ENCODE results near the gene S100B.

The S100B gene

DNA sequence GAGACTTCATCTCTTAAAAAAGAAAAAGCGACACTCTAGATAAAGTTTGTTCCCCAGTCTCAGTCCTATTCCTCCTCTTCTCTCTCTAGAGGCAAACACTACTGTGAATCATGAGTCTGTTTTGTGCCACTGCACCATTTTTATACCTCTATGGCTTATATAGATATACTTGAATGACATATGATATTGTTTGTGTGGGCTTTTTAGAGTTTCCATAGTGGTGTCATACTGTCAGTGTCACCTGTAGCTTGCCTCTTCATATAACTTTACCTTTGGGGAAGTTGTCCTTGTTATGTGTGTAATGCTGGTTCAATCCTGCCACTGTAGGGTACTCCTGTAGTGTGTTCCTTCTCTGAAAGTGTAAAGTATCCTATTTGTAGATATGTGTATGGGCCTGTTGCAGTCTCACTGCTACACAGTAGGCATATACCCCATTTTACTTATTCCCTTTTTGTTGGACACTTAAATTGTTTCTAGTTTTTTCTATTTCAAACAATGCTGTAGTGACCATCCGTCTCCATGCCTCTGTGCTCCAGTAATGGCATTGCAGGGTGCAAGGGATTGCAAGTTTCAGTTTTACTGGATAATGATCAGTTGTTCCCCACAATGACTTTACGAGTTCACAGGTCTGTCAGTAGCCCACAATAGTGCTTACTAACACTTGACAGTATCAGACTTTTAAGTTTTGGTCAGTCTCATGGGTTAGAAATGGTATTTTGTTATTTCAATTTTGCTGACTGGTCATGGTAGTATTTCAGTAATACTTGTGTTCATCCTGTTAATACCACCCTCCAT lies 33.3 kb upstream of the S100B start:
- peak overlapping the region; percentile 61 to 98 (median 75) for H3K4me3 Mint-ChIP-seq
- H3K27me3 Mint-ChIP-seq (ENCODE audit: low read depth) = no peaks in the 10 kb centered on the region
- peaks cover 43% of the 10 kb centered on the region for H3K36me3 Mint-ChIP-seq (ENCODE audit: low read depth)
- H3K4me1 Mint-ChIP-seq = peaks cover 44% of the 10 kb centered on the region
- peak overlapping the region in 1 of 3 experiments; percentile 43 for H3K27ac Mint-ChIP-seq
- no peak for TF ChIP-seq CTCF (IDR thresholded peaks at IDR 0.05; ENCODE audit: unreplicated experiment in 3 of 3)
- no peaks in the 10 kb centered on the region for H3K9me3 Mint-ChIP-seq

- Mint-ChIP-seq H3K36me3 (ENCODE audit: low read depth) (peaks cover 37% of the 10 kb centered on the region), H3K4me1 (peaks cover 44% of the 10 kb centered on the region), H3K9me3 (no peaks in the 10 kb centered on the region), H3K27ac (peak overlapping the region; percentile 30 to 100 (median 100)), H3K4me3 (peak overlapping the region; percentile 98), H3K27me3 (ENCODE audit: low read depth) (no peaks in the 10 kb centered on the region)
- TF ChIP-seq CTCF (IDR thresholded peaks at IDR 0.05; ENCODE audit: unreplicated experiment in 3 of 3) = no peak
Measured at GRCh38 chr21:46636550-46637285, 31.8 kb upstream of the S100B start.

- TF ChIP-seq CTCF (IDR thresholded peaks at IDR 0.05; ENCODE audit: unreplicated experiment in 3 of 3) = no peak
- H3K4me1 Mint-ChIP-seq = peaks cover 44% of the 10 kb centered on the region
- peaks cover 31% of the 10 kb centered on the region for H3K36me3 Mint-ChIP-seq (ENCODE audit: low read depth)
- H3K4me3 Mint-ChIP-seq = peak overlapping the region; percentile 98
- H3K27me3 Mint-ChIP-seq (ENCODE audit: low read depth) = no peaks in the 10 kb centered on the region
- H3K9me3 Mint-ChIP-seq = peaks cover 2% of the 10 kb centered on the region
- peak overlapping the region; percentile 100 for H3K27ac Mint-ChIP-seq
Measured at GRCh38 chr21:46636181-46636512, 31.3 kb upstream of the S100B start.

GRCh38 chr21:46635324-46636180 lies 30.7 kb upstream of the S100B start, which contains the start of gene PRMT2:
PRMT2 (plus strand) TSS chr21:46635674; CDS start chr21:46636952, 1,278 bp downstream.
- H3K4me1 Mint-ChIP-seq = peaks cover 44% of the 10 kb centered on the region
- peak within 1 kb of the TSS; percentile 98 for H3K4me3 Mint-ChIP-seq
- peaks cover 25% of the 10 kb centered on the region for H3K36me3 Mint-ChIP-seq (ENCODE audit: low read depth)
- TF ChIP-seq CTCF (IDR thresholded peaks at IDR 0.05; ENCODE audit: unreplicated experiment in 3 of 3) = no peak
- H3K27ac Mint-ChIP-seq = peak within 1 kb of the TSS; percentile 100
- H3K27me3 Mint-ChIP-seq (ENCODE audit: low read depth) = no peaks in the 10 kb centered on the region
- H3K9me3 Mint-ChIP-seq = peaks cover 2% of the 10 kb centered on the region

GRCh38 chr21:46634966-46635323 lies 30.1 kb upstream of the S100B start:
- Mint-ChIP-seq H3K4me1 (peaks cover 44% of the 10 kb centered on the region), H3K27me3 (ENCODE audit: low read depth) (no peaks in the 10 kb centered on the region), H3K9me3 (peaks cover 2% of the 10 kb centered on the region), H3K4me3 (peak overlapping the region; percentile 98), H3K27ac (peak overlapping the region; percentile 100), H3K36me3 (ENCODE audit: low read depth) (peaks cover 19% of the 10 kb centered on the region)
- no peak for TF ChIP-seq CTCF (IDR thresholded peaks at IDR 0.05; ENCODE audit: unreplicated experiment in 3 of 3)
